ES-I3 (cell line): ENCODE results near the gene ASMTL.

Source experiments
- H3K36me3 ChIP-seq: 2 replicates; pipeline ENCODE4 v1.6.1; 2013; ENCODE audit warnings: mild to moderate bottlenecking, low read length, control low read depth, moderate library complexity; ENCODE audit not compliant: insufficient read depth
- H3K4me1 ChIP-seq: 2 replicates; pipeline ENCODE4 v1.6.1; 2013; ENCODE audit warnings: mild to moderate bottlenecking, control low read depth, low read length; ENCODE audit not compliant: insufficient read depth
- H3K9ac ChIP-seq: 2 replicates; pipeline ENCODE4 v1.6.1; 2013; ENCODE audit warnings: low read depth, mild to moderate bottlenecking, low read length, moderate library complexity
- H3K9me3 ChIP-seq: 2 replicates; pipeline ENCODE4 v1.6.1; 2013; ENCODE audit warnings: mild to moderate bottlenecking, low read length, moderate library complexity; ENCODE audit not compliant: control insufficient read depth, insufficient read depth

The ASMTL gene

DNA sequence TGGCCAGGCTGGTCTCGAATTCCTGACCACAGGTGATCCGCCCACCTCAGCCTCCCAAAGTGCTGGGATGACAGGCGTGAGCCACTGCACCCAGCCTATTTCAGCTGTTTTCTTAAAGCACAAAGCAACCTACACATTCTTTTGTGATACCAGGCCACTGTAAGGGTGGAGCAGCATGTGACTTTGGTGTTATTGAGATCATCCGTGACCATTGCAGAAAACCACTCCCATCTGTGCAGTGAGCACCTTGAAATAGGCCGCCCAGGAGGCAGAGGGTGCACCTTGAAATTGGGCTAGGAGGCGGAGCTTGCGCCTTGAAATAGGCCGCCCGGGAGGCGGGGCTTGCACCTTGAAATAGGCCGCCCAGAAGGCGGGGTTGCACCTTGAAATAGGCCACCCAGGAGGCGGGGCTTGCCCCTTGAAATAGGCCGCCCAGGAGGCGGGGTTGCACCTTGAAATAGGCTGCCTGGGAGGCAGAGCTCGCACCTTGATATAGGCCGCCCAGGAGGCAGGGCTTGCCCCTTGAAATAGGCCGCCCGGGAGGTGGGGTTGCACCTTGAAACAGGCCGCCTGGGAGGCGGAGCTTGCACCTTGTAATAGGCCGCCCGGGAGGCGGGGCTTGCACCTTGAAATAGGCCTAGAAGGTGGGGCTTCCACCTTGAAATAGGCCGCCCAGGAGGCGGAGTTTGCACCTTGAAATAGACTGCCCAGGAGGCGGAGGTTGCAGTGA, 51.8 kb downstream of the ASMTL start:
- peaks cover 18% of the 10 kb centered on the region; the same call in 1 of the 2 replicates for H3K36me3 ChIP-seq
- no peak overlapping the region for H3K9ac ChIP-seq
- peaks cover 6% of the 10 kb centered on the region; the same call in 1 of the 2 replicates for H3K4me1 ChIP-seq
- H3K9me3 ChIP-seq, result no peaks in the 10 kb centered on the region

DNA sequence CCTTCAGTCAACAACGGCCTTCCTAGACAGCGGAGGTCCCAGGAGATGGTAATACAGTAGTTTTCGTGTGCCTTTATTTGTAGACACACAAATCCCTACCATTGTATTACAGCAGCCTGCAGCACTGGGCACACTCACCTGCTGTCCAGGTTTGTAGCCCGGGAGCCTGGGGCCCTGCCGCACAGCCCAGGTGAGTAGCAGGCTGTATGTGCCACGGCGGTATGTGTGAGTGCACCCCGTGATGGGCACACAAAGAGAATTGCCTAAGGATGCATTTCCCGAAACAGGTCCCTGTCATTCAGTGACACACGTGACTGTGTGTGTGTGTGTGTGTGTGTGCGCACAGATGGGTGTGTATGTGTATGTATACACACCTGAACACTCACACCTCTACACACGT, 52.7 kb downstream of the ASMTL start:
- Histone ChIP-seq H3K9ac (no peak overlapping the region), H3K4me1 (peaks cover 6% of the 10 kb centered on the region; the same call in 1 of the 2 replicates), H3K9me3 (no peaks in the 10 kb centered on the region), H3K36me3 (peaks cover 15% of the 10 kb centered on the region; the same call in 1 of the 2 replicates)

GRCh38 chrX:1398431-1399340, 54.0 kb downstream of the ASMTL start:
- Histone ChIP-seq H3K9me3 (no peaks in the 10 kb centered on the region), H3K9ac (no peak overlapping the region), H3K36me3 (peaks cover 5% of the 10 kb centered on the region; the same call in 1 of the 2 replicates), H3K4me1 (peaks cover 6% of the 10 kb centered on the region; the same call in 1 of the 2 replicates)

DNA sequence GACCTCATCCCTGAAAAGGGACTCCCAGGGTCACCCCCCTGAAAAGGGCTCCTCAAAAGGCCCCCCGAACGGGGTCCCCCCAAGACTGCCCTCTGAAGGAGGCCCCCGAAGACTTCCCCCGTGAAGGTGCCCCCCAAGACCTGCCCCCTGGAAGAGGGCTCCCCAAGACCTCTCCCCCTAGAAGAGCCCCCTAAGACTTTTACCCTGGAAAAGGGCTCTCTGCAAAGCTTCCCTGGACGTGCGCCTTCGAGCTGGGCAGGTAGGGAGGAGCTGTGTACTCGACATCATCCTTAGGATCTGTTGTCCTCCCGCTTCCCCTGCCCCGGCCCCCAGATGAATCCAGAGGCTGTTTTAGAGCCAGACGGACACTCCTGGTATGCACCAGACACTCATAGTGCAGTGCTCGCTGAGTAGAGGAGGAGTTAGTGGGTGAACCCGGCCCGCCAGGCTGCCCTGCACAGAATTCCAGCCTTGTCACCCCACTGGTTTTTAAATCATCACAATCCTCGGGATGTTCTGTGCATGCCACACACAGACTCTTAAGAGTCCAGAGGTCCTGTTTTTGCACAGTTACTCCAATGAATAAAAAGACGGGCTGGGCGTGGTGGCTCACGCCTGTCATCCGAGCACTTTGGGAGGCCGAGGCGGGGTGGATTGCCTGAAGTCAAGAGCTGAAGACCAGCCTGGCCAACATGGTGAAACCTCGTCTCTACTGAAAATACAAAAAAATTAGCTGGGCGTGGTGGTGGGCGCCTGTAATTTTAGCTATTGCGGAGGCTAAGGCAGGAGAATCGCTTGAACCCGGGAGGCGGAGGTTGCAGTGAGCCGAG, 55.1 kb downstream of the ASMTL start:
- H3K36me3 ChIP-seq, result no peaks in the 10 kb centered on the region; the same call in 1 of the 2 replicates
- no peaks in the 10 kb centered on the region for H3K9me3 ChIP-seq
- peaks cover 6% of the 10 kb centered on the region; the same call in 1 of the 2 replicates for H3K4me1 ChIP-seq
- no peak overlapping the region for H3K9ac ChIP-seq

GRCh38 chrX:1397001-1397400, 55.7 kb downstream of the ASMTL start:
- H3K9ac ChIP-seq, result no peak overlapping the region
- H3K36me3 ChIP-seq, result no peaks in the 10 kb centered on the region; the same call in 1 of the 2 replicates
- no peaks in the 10 kb centered on the region for H3K9me3 ChIP-seq
- H3K4me1 ChIP-seq, result peaks cover 6% of the 10 kb centered on the region; the same call in 1 of the 2 replicates

DNA sequence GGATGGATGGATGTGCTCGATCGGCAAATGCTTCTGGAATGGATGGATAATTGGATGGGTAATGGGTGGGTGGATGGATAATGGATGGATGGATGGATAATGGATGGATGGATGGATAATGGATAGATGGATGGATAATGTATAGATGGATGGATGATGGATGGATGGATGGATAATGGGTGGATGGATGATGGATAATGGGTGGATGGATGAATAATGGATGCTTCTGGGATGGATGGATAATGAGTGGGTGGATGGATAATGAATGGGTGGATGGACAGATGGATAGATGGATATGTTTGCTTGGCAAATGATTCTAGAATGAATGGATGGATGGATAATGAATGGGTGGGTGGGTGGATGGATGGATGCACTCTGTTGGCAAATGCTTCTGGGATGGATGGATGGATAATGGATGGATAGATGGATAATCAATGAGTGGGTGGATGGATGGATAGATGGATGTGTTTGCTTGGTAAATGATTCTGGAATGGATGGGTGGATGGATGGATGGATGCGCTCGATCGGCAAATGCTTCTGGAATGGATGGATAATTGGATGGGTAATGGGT, 57.0 kb downstream of the ASMTL start:
- H3K36me3 ChIP-seq, result peaks cover 3% of the 10 kb centered on the region; the same call in 1 of the 2 replicates
- no peaks in the 10 kb centered on the region; the same call in 1 of the 2 replicates for H3K4me1 ChIP-seq
- no peak overlapping the region for H3K9ac ChIP-seq
- no peaks in the 10 kb centered on the region for H3K9me3 ChIP-seq

- Histone ChIP-seq H3K4me1 (no peaks in the 10 kb centered on the region; the same call in 1 of the 2 replicates), H3K9ac (no peak overlapping the region), H3K36me3 (peaks cover 11% of the 10 kb centered on the region), H3K9me3 (no peaks in the 10 kb centered on the region)
Measured at GRCh38 chrX:1394731-1395501, 57.8 kb downstream of the ASMTL start.

DNA sequence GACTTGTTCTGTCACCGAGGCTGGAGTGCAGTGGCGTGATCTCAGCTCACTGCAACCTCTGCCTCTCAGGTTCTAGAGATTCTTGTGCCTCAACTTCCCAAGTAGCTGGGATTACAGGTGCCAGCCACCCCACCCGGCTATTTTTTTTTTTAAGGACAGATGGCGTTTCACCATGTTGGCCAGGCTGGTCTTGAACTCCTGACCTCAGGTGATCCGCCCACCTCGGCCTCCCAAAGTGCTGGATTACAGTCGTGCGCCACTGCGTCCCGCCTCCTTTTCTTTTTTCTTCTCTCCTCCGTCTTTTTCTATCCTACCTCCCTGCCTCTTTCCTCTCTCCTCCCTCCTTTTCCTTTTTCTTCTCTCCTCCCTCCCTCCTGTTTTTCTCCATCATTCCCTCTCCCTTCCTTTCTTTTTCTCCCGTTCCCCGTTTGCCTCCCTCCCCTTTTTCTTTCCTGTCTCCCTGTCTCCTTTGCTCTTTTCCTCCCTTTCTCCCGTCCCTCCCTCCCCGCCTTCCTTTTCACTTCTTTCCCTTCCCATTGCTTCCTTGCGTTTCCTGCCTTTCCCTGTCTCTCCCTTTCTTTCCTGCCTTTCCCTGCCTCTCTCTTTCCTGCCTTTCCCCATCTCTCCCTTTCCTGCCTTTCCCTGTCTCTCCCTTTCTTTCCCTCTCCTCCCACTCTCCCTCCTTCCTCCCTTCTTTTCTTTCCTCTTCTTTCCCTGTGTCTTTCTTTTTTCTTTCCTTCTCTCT, 58.7 kb downstream of the ASMTL start:
- H3K36me3 ChIP-seq, result peaks cover 19% of the 10 kb centered on the region

DNA sequence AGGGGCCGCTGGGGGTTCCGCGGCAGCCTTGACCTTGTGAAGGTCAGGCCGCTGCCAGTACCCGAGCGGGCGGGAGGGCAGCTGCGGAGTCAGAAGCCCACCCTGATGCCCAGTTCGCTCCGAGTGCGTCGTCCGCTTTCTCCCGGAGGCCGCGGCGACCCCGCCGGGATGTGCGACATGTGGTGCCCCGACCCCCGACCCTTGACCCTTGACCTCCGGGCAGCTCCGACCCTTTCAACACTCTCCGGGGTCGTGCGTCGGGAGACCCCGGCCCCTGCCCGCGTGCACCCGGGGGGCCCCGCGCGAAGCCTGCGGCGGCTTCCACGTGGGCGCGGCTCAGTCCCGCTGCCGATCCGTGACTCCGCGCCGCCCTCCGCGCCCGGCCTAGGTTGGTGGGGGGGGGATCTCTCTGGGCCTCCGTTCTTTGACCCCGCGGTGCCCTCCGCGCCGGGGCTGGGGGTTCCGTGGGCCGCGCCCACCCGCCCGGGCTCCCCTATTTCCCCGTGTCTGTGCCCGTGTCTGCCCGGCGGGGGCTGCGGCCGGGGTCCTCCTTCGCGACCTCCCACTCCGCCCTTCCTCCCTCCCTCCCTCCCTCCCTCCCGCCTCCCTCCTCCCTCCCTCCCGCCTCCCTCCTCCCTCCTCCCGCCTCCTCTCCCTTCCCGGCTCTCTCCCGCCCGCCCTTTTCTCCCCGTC, 60.2 kb downstream of the ASMTL start:
- peak overlapping the region; percentile 99 for H3K9ac ChIP-seq
- H3K4me1 ChIP-seq, result no peaks in the 10 kb centered on the region; the same call in 1 of the 2 replicates
- peaks cover 34% of the 10 kb centered on the region for H3K36me3 ChIP-seq
- no peaks in the 10 kb centered on the region for H3K9me3 ChIP-seq

More for the DNA sequence above, 58.7 kb downstream of the ASMTL start:
- Histone ChIP-seq H3K9ac (peak overlapping the region; percentile 92; the same call in 1 of the 2 replicates), H3K4me1 (no peaks in the 10 kb centered on the region; the same call in 1 of the 2 replicates), H3K9me3 (no peaks in the 10 kb centered on the region)

- H3K9me3 ChIP-seq, result no peaks in the 10 kb centered on the region
- peaks cover 37% of the 10 kb centered on the region for H3K36me3 ChIP-seq
- H3K9ac ChIP-seq, result peak within 1 kb of the TSS; percentile 99
- no peaks in the 10 kb centered on the region; the same call in 1 of the 2 replicates for H3K4me1 ChIP-seq
Measured at GRCh38 chrX:1391707-1392375, 60.9 kb downstream of the ASMTL start, which contains the start of gene SLC25A6. TSS of gene SLC25A6 (minus strand) at chrX:1392113. CDS start at chrX:1392009, 104 bp downstream.

DNA sequence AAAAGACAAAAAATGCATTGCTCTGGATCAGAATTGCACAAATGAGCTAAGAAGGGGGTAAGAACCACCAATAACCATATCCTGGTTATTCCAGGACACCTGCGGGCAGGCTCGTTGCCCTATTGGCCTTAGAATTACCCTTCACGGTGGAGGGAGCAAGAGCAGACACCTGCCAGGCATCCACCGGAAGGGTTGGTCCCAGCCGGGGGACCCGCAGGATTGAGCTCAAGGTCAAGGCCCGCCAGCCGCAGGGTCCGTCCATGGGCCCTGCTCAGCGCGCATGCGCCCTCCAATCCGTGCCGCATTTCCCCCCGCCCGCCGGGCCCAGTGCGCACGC, 61.4 kb downstream of the ASMTL start:
- H3K36me3 ChIP-seq, result peaks cover 41% of the 10 kb centered on the region
- peak overlapping the region; percentile 99 for H3K9ac ChIP-seq
- H3K9me3 ChIP-seq, result no peaks in the 10 kb centered on the region
- no peaks in the 10 kb centered on the region; the same call in 1 of the 2 replicates for H3K4me1 ChIP-seq
